Suppressor macrophage treated with lipopolysaccharide for 1 hour (primary cell): Measurements from ENCODE around the gene BCOR.

Source experiments
- DNase-seq, 3 donors: peaks; one replicate each; pipeline ENCODE4 v3.0.0-alpha.2; 2020 to 2022

Gene BCOR

DNA sequence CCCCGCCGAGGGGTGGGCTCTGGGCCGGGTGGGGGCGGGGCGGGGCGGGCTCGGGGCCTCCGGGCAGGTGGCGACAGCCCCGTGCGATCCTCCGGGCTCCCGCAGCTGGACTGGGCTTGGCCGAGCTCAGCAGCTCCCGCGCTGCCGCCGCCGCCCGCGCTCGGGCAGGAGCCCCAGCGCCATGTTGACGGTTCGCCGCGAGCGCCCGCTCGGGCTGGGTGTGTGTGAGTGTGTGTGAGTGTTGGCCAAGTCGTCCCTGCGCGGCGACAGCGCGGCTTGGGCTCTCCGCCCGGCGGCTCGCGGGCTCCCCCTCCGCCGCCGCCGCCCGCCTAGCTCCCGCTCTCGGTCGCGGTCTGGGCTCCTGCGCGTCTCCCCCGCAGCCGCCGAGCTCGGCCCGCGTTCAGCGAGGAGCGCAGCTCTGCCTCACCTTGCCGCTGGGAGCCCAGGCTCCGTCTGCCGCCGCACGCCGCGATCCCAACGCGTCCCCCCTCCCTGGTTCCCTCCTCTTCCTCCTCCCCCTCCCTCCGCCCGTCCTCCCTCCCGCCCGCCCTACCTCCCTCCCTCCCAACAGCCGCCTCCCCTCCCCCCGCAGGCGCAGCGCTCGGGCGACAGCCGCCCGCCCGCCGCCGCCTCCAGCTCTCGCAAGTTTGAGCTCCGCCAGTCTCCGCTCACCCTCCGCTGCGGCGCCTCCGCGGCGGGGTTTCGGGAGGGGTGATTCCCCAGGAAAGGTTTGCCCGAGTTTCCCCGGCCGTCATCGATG is at the start of gene BCOR:
BCOR (minus strand) TSS at position 455 of the 760 bp plus-strand sequence. CDS start 20,029 bp downstream, outside the sequence.
- peak; percentile 65 to 82 (median 66) for DNase-seq

DNA sequence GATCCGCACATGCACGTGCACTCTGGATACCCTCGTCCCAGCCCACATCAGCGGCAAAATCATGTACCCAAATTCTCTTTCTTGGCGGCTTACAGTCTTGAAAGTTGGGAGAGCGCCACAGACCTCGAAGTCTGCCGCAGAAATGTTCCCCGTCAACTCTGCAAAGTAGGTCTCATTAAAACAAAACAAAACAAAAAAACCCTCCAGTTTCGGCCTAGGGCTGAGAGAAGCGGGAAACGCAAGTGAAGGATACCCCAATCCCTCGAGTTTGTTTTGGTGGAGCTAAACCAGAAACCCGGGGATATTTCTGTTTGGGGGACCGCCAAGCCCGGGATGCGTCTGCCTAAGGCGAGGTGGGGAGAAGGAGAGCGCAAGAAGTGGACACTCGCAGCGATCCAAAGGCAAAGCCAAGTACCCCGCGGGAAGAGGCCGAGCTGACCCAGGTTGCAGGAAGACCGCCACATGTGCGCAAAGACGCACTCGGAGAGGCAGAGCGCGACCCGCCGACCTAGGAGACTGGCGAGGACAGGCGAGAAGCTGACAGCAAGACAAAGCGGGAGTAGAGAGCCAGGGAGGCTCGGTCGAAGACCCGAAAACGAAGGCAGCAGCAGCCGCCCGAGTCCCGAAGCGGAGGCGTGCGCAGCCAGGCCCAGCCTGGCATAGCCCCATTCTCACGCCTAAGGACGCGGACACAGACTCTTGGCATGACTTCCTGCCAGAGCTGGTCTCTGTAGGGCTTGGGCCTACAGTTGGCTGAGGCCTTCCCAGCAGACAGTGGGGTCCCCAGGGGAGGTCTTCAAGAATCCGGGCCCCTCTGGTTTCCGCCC is 49.6 kb upstream of the BCOR start:
- DNase-seq, result no peak

DNA sequence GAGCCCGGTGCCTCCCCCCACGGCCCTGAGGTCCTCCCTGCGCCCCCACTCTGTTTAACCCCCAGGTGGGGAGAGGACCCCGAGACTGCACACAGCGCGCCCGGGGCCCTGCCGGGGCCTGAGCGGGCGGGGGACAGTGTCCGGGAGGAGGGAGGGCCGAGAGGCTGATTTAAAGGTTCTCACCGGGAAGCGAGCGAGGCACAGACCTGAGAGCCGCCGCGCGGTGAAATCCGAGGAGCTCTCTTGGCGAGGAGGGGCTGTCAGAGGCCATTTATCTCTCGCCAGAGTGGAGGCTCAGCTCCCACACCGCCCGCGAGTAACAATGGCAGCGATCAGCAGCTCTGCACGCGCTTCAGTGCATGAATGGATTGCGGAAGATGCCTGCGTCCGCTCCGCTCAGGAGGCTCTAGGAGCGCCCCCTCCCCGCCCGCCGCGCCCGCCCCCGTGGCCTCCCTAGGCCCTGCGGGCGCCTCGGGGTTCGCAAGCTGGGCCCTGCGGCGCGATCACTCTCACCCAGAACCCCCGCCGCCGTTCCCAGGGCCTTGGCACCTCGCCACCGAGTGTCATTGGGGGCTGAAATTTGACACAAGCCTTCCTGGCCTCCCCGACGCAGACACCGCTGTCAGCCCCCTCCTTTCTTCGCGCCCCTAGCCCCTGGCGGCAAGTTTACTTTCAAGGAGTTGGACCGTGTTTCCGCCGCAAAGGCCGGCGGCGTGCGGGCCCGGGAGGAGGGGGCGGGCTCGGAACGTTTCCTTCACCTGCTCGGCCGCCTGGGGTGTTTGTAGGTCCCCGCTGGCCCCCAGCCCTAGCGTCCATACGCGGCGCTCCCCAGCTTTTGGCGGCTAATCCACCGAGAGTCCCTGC is 48.7 kb upstream of the BCOR start:
- DNase-seq, result peak; percentile 53 to 59 (median 56)

GRCh38 chrX:40145923-40146261 is 48.1 kb upstream of the BCOR start:
- DNase-seq, result peak in 1 of 3 donors; percentile 25

- no peak for DNase-seq
Measured at GRCh38 chrX:40145001-40145922, 47.5 kb upstream of the BCOR start.

DNA sequence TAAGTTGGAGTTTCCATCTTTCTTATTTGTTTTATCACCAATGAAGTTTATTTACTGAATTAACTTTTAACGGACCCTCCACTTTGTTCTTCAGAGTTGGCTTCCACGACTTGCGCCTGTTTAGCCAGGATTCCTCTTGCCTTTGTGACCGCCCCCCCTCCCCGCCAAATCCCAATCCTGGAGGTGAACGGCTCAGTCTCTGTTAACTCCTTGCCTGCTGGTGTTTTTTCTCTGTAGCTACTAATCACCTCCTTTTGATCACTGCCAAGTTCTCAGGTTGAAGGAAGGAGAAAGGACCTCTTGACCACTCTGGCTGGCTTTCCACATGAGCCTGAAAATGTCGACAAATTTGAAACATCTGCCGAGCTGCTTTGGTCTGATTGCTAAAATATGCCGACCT is 46.8 kb upstream of the BCOR start:
- no peak for DNase-seq

DNA sequence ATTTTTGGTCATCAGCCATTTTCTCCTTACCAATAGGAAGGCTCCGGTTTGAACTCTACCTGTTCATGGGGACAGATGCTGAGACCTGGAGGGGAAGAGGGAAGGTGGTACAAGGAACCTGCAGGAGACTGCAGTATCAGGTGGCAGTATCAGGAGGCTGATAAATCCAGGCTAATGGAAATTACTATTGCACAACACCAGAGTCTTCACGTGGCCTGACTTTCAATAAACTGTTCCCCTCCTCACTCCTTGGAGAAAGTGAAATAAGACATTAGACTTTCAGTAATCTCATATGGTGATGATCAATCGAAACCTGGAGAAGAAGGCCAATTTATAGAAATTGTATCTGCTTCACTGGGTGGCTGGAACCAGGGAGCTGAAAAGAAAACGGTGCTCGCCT is 46.2 kb upstream of the BCOR start:
- no peak for DNase-seq

DNA sequence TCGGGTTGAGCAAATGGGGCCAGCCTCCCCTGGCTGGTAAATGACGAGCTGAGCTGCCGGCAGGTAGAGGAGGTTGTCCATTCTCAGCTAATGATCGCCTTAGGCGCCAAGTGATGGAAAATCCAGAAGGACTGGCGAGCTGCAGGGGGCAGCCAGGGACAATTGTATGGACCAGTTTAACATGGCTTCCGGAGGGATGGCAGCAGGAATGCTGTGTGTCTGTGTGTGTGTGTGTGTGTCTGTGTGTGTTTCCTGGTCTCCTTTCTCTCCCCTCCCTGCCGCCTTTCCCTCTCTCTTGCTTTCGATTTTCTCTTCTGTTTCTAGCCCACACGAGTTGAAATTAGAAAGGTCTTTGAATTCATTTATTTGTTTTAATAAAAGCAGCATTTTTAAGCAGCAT is 45.2 kb upstream of the BCOR start:
- DNase-seq, result no peak

DNA sequence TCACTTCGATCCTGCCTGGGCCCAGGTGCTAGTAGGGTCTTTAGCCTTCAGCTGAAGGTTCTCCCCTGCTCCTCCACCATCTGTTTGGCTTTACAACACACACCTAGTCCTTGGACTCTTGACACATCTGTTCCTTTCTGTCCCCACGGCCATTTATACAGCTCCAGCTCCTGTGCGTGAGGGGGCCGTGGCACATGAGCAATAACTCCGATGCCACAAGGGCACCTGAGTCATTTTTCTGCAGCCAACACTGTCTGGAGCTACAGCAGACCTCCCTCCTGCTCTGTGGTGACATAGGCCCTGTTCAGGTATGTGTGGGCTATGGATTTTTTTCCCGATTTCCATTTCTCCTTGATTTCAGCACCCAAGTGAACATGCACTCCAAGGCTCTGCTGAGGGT is 44.7 kb upstream of the BCOR start:
- no peak for DNase-seq

GRCh38 chrX:40140706-40141499 is 43.1 kb upstream of the BCOR start:
- DNase-seq, result peak; percentile 52 to 71 (median 60)

GRCh38 chrX:40132751-40133150 is 35.0 kb upstream of the BCOR start:
- peak in 1 of 3 donors; percentile 42 for DNase-seq

DNA sequence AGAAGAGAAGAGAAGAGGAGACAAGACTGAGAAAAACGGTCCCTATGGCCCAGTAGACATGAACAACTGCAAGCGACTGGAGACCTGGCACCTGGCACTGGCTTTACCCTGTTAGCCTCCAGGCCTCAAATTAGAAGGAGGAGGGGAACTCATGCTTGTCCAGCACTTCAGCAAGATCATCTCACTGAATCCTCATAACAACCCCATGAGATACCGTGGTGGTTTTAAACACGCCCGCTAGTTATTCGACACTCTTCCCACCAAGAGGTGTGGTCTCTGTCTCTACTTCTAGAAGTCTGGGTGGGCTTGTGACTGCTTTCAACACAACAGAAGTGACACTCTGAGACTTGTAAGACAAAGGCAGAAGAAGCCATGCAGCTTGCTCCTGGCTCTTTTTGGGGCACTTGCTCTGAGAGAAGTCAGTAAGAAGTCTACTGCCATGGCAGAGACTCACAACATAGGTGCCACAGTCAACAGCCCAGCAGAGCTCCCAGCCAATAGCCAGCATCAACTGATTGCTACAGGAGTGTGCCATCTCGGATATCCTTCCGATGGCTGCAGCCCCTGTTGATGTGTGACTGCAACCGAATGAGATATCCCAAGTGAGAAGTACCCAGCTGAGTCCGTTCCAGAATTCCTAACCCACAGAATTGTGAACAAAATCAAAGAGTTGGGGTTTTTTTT is 34.0 kb upstream of the BCOR start:
- no peak for DNase-seq

- peak in 2 of 3 donors; percentile 45 to 47 for DNase-seq
Measured at GRCh38 chrX:40130207-40130606, 32.4 kb upstream of the BCOR start.

GRCh38 chrX:40127052-40127451 is 29.3 kb upstream of the BCOR start:
- peak; percentile 71 to 88 (median 72) for DNase-seq

DNA sequence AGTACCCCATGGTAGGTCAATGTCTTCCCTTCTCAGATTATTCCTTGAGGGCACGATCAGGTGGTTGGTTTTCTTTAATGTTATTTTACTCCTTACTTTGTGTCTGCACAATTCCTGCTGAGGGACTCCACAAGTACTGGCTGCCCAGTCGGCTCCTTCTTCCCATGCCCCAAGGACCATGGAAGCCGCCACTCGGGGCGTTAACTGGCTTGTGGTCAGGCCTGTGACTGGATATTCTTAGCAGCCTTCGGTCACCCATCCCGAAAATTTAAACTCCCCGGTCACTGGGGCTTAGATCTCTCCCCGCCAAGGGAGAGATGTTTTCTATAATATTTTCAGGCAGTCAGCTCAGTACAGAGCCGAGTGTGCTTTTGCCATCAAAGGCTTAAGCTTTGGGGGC is 24.7 kb upstream of the BCOR start:
- DNase-seq, result no peak

DNA sequence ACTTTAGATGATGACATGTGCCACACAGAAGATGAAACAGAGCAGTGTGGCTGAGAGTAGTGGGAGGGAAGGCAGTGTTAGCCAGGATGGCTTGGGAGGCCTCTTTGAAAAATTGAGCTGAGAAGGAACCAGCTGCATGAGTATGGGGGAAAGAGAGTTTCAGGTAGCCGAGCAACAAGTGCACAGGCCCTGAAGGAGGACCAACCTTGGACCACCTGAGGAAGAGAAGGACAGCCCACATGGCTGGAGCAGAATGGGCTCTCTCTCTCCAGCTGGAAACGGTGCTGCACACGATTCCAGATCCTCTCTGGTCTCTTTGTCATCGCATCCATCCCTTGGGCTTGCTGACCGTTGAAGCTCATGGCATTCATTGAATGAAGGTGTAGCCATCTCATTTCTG is 23.9 kb upstream of the BCOR start:
- DNase-seq, result no peak

GRCh38 chrX:40120838-40121580 is 23.3 kb upstream of the BCOR start:
- DNase-seq, result peak; percentile 56 to 66 (median 65)

DNA sequence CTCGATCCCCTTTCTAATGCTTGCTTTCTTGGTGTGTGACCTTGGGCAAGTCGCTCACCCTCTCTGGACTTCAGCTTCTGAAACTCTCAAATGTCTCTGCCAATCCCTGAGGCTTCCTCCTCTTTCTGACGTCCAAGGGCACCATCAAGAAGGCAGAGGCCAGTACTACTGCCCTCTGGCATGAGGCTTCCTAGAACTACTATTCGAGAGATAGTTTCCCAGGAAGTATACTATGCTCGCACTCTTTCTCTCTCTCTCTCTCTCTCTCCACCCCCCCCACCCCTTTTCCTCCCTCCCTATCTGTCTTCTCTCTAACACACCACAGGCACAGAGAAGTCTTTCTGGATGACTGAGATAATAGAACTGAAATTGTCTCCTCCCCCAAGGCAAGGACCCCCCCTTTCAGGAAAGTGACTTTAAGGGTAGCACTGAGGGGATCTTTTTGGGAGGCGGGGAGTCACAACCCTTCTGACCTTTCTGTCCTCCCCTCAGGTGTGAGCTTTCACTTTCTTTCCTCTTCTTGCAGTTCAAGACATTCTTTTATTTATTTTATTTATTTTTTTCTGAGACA is 20.0 kb upstream of the BCOR start:
- DNase-seq, result no peak

- DNase-seq, result no peak
Measured at GRCh38 chrX:40116925-40117324, 19.2 kb upstream of the BCOR start.
